ENCODE data around the gene HOXB5.

DNA sequence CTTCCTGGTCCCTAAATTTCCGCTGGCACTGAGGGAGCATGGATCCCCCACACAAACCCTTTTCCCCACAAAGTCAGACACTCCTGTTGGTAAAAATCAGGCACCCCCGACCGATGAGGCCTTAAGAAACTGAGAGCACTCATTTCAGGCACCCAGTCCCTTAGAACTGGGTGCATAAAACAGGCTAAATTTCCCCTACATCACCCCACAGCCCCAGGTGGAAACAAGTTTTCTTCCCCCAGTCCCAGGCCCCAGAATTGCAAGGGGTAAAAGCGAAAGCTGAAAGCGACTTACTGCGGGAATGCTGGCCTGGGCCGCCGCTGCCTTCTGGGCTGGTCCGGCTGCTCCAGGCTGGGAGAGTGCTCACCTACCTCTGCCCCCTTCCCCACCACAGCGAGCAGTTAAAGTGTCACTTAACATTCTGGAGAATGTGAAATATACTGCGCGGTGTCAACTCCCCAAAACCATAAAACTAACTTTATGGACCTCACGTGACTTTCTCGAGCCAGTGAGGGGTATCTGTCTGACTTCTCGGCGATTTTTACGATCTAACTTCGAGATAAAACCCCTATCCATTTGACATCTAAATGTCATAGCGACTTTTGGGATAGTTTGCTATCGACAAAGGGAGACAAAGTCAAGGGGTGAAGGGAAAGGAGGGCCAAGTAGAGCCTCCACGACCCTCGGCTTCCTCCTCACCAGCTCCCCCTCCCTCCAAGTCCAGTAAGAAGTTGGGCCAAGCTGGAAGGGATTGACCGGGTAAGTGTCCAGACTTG lies 3.6 kb downstream of the HOXB5 start, which contains the start of gene HOXB3:
- TF ChIP-seq, protein P1, sequence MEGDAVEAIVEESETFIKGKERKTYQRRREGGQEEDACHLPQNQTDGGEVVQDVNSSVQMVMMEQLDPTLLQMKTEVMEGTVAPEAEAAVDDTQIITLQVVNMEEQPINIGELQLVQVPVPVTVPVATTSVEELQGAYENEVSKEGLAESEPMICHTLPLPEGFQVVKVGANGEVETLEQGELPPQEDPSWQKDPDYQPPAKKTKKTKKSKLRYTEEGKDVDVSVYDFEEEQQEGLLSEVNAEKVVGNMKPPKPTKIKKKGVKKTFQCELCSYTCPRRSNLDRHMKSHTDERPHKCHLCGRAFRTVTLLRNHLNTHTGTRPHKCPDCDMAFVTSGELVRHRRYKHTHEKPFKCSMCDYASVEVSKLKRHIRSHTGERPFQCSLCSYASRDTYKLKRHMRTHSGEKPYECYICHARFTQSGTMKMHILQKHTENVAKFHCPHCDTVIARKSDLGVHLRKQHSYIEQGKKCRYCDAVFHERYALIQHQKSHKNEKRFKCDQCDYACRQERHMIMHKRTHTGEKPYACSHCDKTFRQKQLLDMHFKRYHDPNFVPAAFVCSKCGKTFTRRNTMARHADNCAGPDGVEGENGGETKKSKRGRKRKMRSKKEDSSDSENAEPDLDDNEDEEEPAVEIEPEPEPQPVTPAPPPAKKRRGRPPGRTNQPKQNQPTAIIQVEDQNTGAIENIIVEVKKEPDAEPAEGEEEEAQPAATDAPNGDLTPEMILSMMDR (conservative IDR thresholded peaks at IDR 0.05; ENCODE audit: low read length), result no peak
- TF ChIP-seq EZH2phosphoT487 (IDR thresholded peaks at IDR 0.05; ENCODE audit: borderline replicate concordance), result no peak

All from Loucy (cell line).